Activated B cell treated with CpG ODN at 0.5 μM for 24 hours (primary cell): ENCODE data around the gene CD7. TPM values are rescaled to one million over a fixed set of nuclear protein-coding genes. Genes with fewer than 3 reads are reported as not detected.

ENCODE experiments used
- ATAC-seq: fragments of 200-7000 bp; cut with Tn5 transposase; one replicate; pipeline ENCODE4 v1.10.0; 2021; ENCODE audit warnings: low read depth, mild to moderate bottlenecking, moderate library complexity
- CTCF ChIA-PET: fragments of 350-600 bp; sonication (Branson Sonifier 250); formaldehyde crosslinking; loops from one replicate; lab custom pipeline; 2021; ENCODE audit warnings: antibody characterized with exemption; lab: Charles Lee
- POLR2A ChIA-PET: fragments of 350-600 bp; sonication (Branson Sonifier 250); formaldehyde crosslinking; loops from one replicate; lab custom pipeline; 2021; ENCODE audit warnings: antibody characterized with exemption; lab: Charles Lee
- DNase-seq: peaks from one replicate; pipeline ENCODE4 v3.0.0; 2022
- H3K27ac Mint-ChIP-seq: one replicate; pipeline ENCODE4 v1.8.0; 2020; ENCODE audit warnings: mixed read lengths
- H3K27me3 Mint-ChIP-seq: one replicate; pipeline ENCODE4 v1.8.0; 2021; ENCODE audit warnings: mixed read lengths
- H3K36me3 Mint-ChIP-seq: one replicate; pipeline ENCODE4 v1.8.0; 2021; ENCODE audit warnings: low read depth, mixed read lengths
- H3K4me1 Mint-ChIP-seq: one replicate; pipeline ENCODE4 v1.8.0; 2021; ENCODE audit warnings: mixed read lengths
- H3K4me3 Mint-ChIP-seq: one replicate; pipeline ENCODE4 v1.8.0; 2020; ENCODE audit warnings: mild to moderate bottlenecking, mixed read lengths
- H3K9me3 Mint-ChIP-seq: one replicate; pipeline ENCODE4 v1.8.0; 2020; ENCODE audit warnings: mixed read lengths
- CTCF ChIP-seq: fragments of 200-600 bp; IDR thresholded peaks from one replicate; pipeline ENCODE4 v1.8.0; 2022; ENCODE audit warnings: antibody characterized with exemption, mild to moderate bottlenecking
- intact Hi-C: fragments of 100-400 bp; cut with micrococcal nuclease; formaldehyde crosslinking; loops from one replicate; pipeline ENCODE4 v1.15.1; 2024
- total RNA-seq: library from RNA; stranded (reverse); gene quantifications from 2 replicates; pipeline ENCODE4 v1.2.3, GENCODE V29; 2022

The CD7 gene
- total RNA-seq, 1 donor from 2014 or later = 0.42 TPM

GRCh38 chr17:82346342-82347300 is 29.2 kb upstream of the CD7 start:
- TF ChIP-seq CTCF = no peak
- intact Hi-C loops = no loop called here
- Mint-ChIP-seq H3K4me1 (peaks cover 4% of the 10 kb centered on the region), H3K27ac (no peak overlapping the region), H3K9me3 (no peaks in the 10 kb centered on the region), H3K27me3 (peaks cover 17% of the 10 kb centered on the region), H3K4me3 (no peak overlapping the region), H3K36me3 (no peaks in the 10 kb centered on the region)
- ATAC-seq (no peak), DNase-seq (no peak)
- ChIA-PET CTCF (interaction anchor here (0.9 kb wide), 1 partner anchor 100 kb away, joined by 3 read pairs; no protein-coding TSS in a partner anchor), POLR2A (no interaction called here)

GRCh38 chr17:82345151-82345976 is 28.0 kb upstream of the CD7 start:
- DNase-seq (no peak), ATAC-seq (no peak)
- Mint-ChIP-seq H3K27me3 (peaks cover 14% of the 10 kb centered on the region), H3K4me3 (no peak overlapping the region), H3K4me1 (no peaks in the 10 kb centered on the region), H3K9me3 (no peaks in the 10 kb centered on the region), H3K27ac (no peak overlapping the region), H3K36me3 (no peaks in the 10 kb centered on the region)
- CTCF ChIA-PET = no interaction called here
- no peak for TF ChIP-seq CTCF
- POLR2A ChIA-PET = no interaction called here
- intact Hi-C loops = no loop called here

- no peak overlapping the region for H3K4me3 Mint-ChIP-seq
- no peaks in the 10 kb centered on the region for H3K4me1 Mint-ChIP-seq
- ChIA-PET POLR2A (interaction anchor here (0.5 to 0.7 kb wide), 3 partner anchors 8 to 294 kb away, joined by 3 to 6 read pairs (median 5); no protein-coding TSS in a partner anchor), CTCF (interaction anchor here (0.7 kb wide), 1 partner anchor 12 kb away, joined by 3 read pairs; no protein-coding TSS in a partner anchor)
- no peaks in the 10 kb centered on the region for H3K9me3 Mint-ChIP-seq
- intact Hi-C loops = no loop called here
- no peaks in the 10 kb centered on the region for H3K36me3 Mint-ChIP-seq
- H3K27me3 Mint-ChIP-seq = peaks cover 10% of the 10 kb centered on the region
- TF ChIP-seq CTCF = no peak
- H3K27ac Mint-ChIP-seq = no peak overlapping the region
- ATAC-seq (no peak), DNase-seq (no peak)
These were observed 26.9 kb upstream of the CD7 start for GRCh38 chr17:82344175-82344907.

- Mint-ChIP-seq H3K9me3 (no peaks in the 10 kb centered on the region), H3K4me1 (no peaks in the 10 kb centered on the region), H3K36me3 (no peaks in the 10 kb centered on the region), H3K27ac (no peak overlapping the region), H3K4me3 (no peak overlapping the region), H3K27me3 (peaks cover 10% of the 10 kb centered on the region)
- no peak for DNase-seq
- intact Hi-C loops = no loop called here
- TF ChIP-seq CTCF = no peak
- CTCF ChIA-PET = interaction anchor here (0.7 kb wide), 1 partner anchor 11 kb away, joined by 3 read pairs; no protein-coding TSS in a partner anchor
- POLR2A ChIA-PET = interaction anchor here (0.6 to 0.7 kb wide), 2 partner anchors 116 to 294 kb away, joined by 3 to 6 read pairs; no protein-coding TSS in a partner anchor
- ATAC-seq = no peak
These were observed 26.2 kb upstream of the CD7 start for GRCh38 chr17:82343560-82343959.
